H1 (cell line): ENCODE measurements around the gene ZNF91. TPM values are rescaled to one million over a fixed set of nuclear protein-coding genes. Genes with fewer than 3 reads are reported as not detected.

Experiments
- BACH1 ChIP-seq: IDR thresholded peaks from 2 replicates; pipeline ENCODE4 v1.6.1; 2012; ENCODE audit warnings: low read length, improper control_type of control experiment
- RNF2 ChIP-seq: fragments of 200-900, 300-1000 bp; sonication (generic); IDR thresholded peaks from 2 replicates; pipeline ENCODE4 v1.7.1; 2016; ENCODE audit warnings: borderline replicate concordance, low read depth, mild to moderate bottlenecking, antibody characterized with exemption, low read length; ENCODE audit not compliant: poor library complexity, severe bottlenecking; ENCODE audit errors: missing control alignments
- USF2 ChIP-seq: IDR thresholded peaks from 2 replicates; pipeline ENCODE4 v1.6.1; 2011; ENCODE audit warnings: low read length, improper control_type of control experiment
- polyA plus RNA-seq, 7 experiments: library from polyadenylated mRNA; depleted of rRNA in 3 of 7; stranded (reverse) in 5 of 7; unstranded in 2 of 7; fragments of >200 nt in 5 of 7; fragments of 200-250 nt in 2 of 7; gene quantifications; 1 replicate in 5 of 7; 2 replicates in 1 of 7; 4 replicates in 1 of 7; pipeline versions ENCODE4 v1.2.1 to v1.2.3, GENCODE V29; 2011 to 2013; ENCODE audit warnings: missing spikeins in 2 of 7, mixed read lengths in 2 of 7
- total RNA-seq: library from RNA; stranded (reverse); fragmentation: NEBNext Ultra II Directional; extraction: Animal tissue kit (Norgen Biotek cat#: 25700); gene quantifications from 2 replicates; pipeline ENCODE4 v1.2.1, GENCODE V29; 2021

ZNF91 gene
- total and polyA plus RNA-seq, 2 of the 8 experiments (the other 6 are each of a cell fraction or from before 2014, with no cell fraction given) = 16.5 to 35.1 TPM

GRCh38 chr19:23437901-23438300 lies 42.6 kb upstream of the ZNF91 start (continued):
- TF ChIP-seq RNF2 = no peak
- TF ChIP-seq USF2 = no peak
- TF ChIP-seq BACH1 = no peak
